RWPE2 (cell line): ENCODE results near the gene MTO1.
A peak's percentile ranks its signal among the peaks of the same experiment; 100 is the strongest.
"Not testable (repeated sequence)": the region's sequence is repeated elsewhere in the genome, so short reads cannot be mapped to it uniquely, and the experiment has no call there.

ENCODE experiments used
- ATAC-seq: fragments of 200-7000 bp; cut with Tn5 transposase; 3 replicates; pipeline ENCODE4 v1.9.1; 2021; ENCODE audit warnings: low read depth
- DNase-seq: peaks from one replicate; pipeline ENCODE4 v3.0.0-alpha.2; 2020; ENCODE audit warnings: low spot score
- H3K27ac ChIP-seq: fragments of 450-650 bp; 2 replicates; pipeline ENCODE4 v1.5.1; 2017; ENCODE audit warnings: mild to moderate bottlenecking; ENCODE audit not compliant: poor library complexity, severe bottlenecking
- H3K27me3 ChIP-seq: fragments of 250-450 bp; sonication (Bioruptor Pico); 2 replicates; pipeline ENCODE4 v1.5.1; 2021; ENCODE audit warnings: mild to moderate bottlenecking, moderate library complexity; ENCODE audit not compliant: insufficient read depth, poor library complexity, severe bottlenecking
- H3K36me3 ChIP-seq: fragments of 250-450 bp; sonication (Bioruptor Pico); 2 replicates; pipeline ENCODE4 v1.5.1; 2020; ENCODE audit warnings: low read depth, mild to moderate bottlenecking, moderate library complexity
- H3K4me1 ChIP-seq: fragments of 250-450 bp; sonication (Bioruptor Pico); 2 replicates; pipeline ENCODE4 v1.5.1; 2021; ENCODE audit warnings: mild to moderate bottlenecking, moderate library complexity; ENCODE audit not compliant: insufficient read depth, poor library complexity, severe bottlenecking
- H3K4me3 ChIP-seq: fragments of 250-450 bp; sonication (Bioruptor Pico); 2 replicates; pipeline ENCODE4 v1.5.1; 2021; ENCODE audit warnings: mild to moderate bottlenecking, moderate library complexity; ENCODE audit not compliant: severe bottlenecking
- H3K9me3 ChIP-seq: fragments of 250-450 bp; sonication (Bioruptor Pico); 2 replicates; pipeline ENCODE4 v1.5.1; 2021; ENCODE audit warnings: mild to moderate bottlenecking, moderate library complexity; ENCODE audit not compliant: severe bottlenecking
- TF ChIP-seq, protein P1 (sequence below): fragments of 450-650 bp; IDR thresholded peaks from one replicate; pipeline ENCODE4 v1.5.1; 2017; ENCODE audit warnings: mild to moderate bottlenecking, moderate library complexity; ENCODE audit not compliant: poor library complexity, severe bottlenecking

Gene MTO1

GRCh38 chr6:73514746-73515110 lies 53.2 kb downstream of the MTO1 start:
- TF ChIP-seq, protein P1, sequence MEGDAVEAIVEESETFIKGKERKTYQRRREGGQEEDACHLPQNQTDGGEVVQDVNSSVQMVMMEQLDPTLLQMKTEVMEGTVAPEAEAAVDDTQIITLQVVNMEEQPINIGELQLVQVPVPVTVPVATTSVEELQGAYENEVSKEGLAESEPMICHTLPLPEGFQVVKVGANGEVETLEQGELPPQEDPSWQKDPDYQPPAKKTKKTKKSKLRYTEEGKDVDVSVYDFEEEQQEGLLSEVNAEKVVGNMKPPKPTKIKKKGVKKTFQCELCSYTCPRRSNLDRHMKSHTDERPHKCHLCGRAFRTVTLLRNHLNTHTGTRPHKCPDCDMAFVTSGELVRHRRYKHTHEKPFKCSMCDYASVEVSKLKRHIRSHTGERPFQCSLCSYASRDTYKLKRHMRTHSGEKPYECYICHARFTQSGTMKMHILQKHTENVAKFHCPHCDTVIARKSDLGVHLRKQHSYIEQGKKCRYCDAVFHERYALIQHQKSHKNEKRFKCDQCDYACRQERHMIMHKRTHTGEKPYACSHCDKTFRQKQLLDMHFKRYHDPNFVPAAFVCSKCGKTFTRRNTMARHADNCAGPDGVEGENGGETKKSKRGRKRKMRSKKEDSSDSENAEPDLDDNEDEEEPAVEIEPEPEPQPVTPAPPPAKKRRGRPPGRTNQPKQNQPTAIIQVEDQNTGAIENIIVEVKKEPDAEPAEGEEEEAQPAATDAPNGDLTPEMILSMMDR = no peak
- no peaks in the 10 kb centered on the region for H3K9me3 ChIP-seq
- H3K27ac ChIP-seq = peak overlapping the region; percentile 97
- no peaks in the 10 kb centered on the region for H3K27me3 ChIP-seq
- no peak for DNase-seq
- peaks cover 50% of the 10 kb centered on the region for H3K36me3 ChIP-seq
- H3K4me1 ChIP-seq = no peaks in the 10 kb centered on the region
- peak; percentile 1 for ATAC-seq
- H3K4me3 ChIP-seq = no peak overlapping the region

- Histone ChIP-seq H3K9me3 (no peaks in the 10 kb centered on the region), H3K4me3 (no peak overlapping the region), H3K27me3 (no peaks in the 10 kb centered on the region), H3K27ac (peak overlapping the region; percentile 97), H3K4me1 (no peaks in the 10 kb centered on the region), H3K36me3 (peaks cover 55% of the 10 kb centered on the region)
- DNase-seq (no peak), ATAC-seq (peak; percentile 0; the same call in 1 of the 3 replicates)
- TF ChIP-seq, protein P1 = no peak
These were observed 53.7 kb downstream of the MTO1 start for GRCh38 chr6:73515204-73515655.

DNA sequence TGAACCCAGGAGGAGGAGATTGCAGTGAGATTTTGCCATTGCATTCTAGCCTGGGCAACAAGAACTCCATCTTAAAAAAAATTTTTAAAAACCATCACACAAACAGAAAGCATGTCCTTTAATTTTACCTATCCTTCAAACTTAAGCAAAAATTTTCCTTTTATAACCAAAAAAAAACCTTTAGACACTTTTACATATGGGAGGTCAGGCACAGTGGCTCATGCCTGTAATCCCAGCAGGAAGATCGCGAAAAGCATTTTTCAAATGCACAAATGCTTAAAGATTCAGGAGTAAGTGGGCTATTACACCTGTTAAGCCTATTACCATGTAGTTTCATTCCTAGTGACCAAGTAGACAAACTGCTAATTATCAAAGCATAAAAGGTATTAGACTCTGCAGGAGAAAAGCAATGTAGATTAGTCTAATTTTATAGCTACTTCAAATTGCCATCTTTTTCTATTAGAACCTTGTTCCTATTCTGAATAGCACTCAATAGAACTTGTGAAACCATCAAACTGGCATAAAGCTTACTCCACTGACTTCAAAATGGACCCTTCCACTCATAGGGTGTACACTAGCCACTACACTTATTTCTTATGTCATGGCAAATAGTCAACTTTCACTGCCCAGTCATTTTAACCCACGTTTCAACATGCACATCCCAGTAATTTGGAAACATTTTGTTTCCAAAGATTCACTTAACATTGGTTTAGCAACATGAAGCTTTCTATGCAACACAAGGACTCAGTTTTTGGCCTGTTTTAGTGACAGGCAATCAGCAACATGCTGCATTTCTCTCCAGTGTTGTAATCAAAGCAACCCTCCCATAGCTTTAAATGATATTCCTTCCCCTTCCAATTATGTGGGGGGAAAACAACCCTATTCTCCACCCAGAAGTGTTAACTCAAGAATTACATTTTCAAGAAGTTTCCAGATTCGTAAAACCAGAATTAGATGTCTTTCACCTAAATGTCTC lies 55.3 kb downstream of the MTO1 start:
- Histone ChIP-seq H3K27me3 (no peaks in the 10 kb centered on the region), H3K9me3 (no peaks in the 10 kb centered on the region)

DNA sequence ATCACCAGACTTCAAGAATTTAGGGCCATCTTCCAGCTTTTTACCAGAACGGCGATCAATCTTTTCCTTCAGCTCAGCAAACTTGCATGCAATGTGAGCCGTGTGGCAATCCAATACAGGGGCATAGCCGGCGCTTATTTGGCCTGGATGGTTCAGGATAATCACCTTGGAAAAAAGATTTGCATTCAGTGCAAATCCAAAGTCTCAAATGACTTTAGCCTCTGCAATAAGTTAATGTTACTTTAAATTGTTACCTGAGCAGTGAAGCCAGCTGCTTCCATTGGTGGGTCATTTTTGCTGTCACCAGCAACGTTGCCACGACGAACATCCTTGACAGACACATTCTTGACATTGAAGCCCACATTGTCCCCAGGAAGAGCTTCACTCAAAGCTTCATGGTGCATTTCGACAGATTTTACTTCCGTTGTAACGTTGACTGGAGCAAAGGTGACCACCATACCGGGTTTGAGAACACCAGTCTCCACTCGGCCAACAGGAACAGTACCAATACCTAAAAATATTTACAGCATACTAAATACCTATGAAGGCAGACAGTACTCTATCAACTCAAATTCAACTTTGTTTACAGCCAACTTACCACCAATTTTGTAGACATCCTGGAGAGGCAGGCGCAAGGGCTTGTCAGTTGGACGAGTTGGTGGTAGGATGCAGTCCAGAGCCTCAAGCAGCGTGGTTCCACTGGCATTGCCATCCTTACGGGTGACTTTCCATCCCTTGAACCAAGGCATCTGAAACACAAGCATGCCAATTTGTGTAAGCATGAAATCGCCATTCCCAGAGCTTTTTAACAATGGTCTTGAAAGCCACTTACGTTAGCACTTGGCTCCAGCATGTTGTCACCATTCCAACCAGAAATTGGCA lies 56.8 kb downstream of the MTO1 start:
- H3K27me3 ChIP-seq, H3K9me3 ChIP-seq, ATAC-seq, H3K4me1 ChIP-seq, DNase-seq: not testable (repeated sequence)
- peak overlapping the region; percentile 90 for H3K4me3 ChIP-seq
- peak overlapping the region; percentile 97 for H3K27ac ChIP-seq
- H3K36me3 ChIP-seq = peaks cover 61% of the 10 kb centered on the region

More for the DNA sequence above, 55.3 kb downstream of the MTO1 start:
- H3K27ac ChIP-seq = peak overlapping the region; percentile 97
- ATAC-seq (no peak), DNase-seq (no peak)
- H3K36me3 ChIP-seq = peaks cover 61% of the 10 kb centered on the region
- no peak overlapping the region for H3K4me3 ChIP-seq
- H3K4me1 ChIP-seq = no peaks in the 10 kb centered on the region
- TF ChIP-seq, protein P1 = no peak

- not testable (repeated sequence) for H3K9me3 ChIP-seq, ATAC-seq, DNase-seq, H3K27me3 ChIP-seq, H3K4me1 ChIP-seq
- peak overlapping the region; percentile 97 for H3K27ac ChIP-seq
- H3K4me3 ChIP-seq = peak overlapping the region; percentile 90
- peaks cover 61% of the 10 kb centered on the region for H3K36me3 ChIP-seq
These were observed 57.7 kb downstream of the MTO1 start for GRCh38 chr6:73518982-73519881.
